ENCODE data around the gene TRIP12. TPM values are rescaled to one million over a fixed set of nuclear protein-coding genes. Genes with fewer than 3 reads are reported as not detected.
A peak's percentile ranks its signal among the peaks of the same experiment; 100 is the strongest.

Gene TRIP12
- total and polyA plus RNA-seq, 2 of the 13 experiments (the other 11 are each of a cell fraction or from before 2014, with no cell fraction given): 72.1 to 153 TPM

DNA sequence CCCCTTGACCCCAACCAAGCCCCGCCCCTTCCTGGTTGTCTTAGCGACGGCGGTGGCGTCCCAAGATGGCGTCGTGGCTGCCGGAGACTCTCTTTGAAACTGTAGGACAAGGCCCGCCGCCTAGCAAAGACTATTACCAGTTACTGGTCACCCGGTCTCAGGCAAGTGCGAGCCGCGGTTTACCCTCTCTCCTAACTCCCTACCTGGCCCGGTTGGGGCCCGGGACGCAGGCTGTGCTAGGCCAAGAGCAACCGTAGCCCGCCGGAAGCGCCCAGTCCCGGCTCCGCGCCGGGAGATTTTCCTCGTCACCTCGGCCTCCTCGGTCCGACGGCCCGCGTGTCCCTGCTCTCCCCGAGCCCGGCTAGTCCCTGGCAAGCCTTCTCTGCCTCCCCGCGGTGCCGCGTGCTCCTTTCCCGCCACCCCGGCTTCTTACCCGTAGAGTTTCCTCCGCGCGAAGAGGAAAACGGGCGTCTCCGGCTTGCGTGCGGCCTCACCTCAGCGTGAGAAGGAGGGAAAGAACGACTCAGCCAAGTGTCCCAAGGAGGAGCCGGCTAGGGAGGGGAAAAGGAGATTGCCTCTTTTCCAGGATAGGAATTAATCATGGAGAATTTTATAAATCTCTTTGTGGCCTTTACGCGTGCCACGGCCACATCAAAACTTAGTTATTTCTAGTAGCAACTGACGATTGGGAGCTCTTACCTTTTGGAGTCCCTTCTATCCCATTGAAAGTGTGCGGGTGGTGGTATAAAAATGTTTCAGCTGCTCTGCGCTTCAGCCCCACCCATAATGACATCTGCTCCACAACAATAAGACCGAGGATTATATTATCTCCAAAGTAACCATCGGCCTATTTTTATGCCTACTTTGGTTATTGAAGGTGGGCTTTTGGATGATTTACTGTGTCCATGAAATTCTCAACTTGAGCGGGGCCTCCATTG is 909 bp upstream of the TRIP12 start, which contains the start of gene FBXO36 (continued):
- TF ChIP-seq, protein P1, sequence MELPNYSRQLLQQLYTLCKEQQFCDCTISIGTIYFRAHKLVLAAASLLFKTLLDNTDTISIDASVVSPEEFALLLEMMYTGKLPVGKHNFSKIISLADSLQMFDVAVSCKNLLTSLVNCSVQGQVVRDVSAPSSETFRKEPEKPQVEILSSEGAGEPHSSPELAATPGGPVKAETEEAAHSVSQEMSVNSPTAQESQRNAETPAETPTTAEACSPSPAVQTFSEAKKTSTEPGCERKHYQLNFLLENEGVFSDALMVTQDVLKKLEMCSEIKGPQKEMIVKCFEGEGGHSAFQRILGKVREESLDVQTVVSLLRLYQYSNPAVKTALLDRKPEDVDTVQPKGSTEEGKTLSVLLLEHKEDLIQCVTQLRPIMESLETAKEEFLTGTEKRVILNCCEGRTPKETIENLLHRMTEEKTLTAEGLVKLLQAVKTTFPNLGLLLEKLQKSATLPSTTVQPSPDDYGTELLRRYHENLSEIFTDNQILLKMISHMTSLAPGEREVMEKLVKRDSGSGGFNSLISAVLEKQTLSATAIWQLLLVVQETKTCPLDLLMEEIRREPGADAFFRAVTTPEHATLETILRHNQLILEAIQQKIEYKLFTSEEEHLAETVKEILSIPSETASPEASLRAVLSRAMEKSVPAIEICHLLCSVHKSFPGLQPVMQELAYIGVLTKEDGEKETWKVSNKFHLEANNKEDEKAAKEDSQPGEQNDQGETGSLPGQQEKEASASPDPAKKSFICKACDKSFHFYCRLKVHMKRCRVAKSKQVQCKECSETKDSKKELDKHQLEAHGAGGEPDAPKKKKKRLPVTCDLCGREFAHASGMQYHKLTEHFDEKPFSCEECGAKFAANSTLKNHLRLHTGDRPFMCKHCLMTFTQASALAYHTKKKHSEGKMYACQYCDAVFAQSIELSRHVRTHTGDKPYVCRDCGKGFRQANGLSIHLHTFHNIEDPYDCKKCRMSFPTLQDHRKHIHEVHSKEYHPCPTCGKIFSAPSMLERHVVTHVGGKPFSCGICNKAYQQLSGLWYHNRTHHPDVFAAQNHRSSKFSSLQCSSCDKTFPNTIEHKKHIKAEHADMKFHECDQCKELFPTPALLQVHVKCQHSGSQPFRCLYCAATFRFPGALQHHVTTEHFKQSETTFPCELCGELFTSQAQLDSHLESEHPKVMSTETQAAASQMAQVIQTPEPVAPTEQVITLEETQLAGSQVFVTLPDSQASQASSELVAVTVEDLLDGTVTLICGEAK (IDR thresholded peaks at IDR 0.05): no peak
- TF ChIP-seq, protein P1 (CRISPR knock-in tag; IDR thresholded peaks at IDR 0.05): peak; percentile 81; the same call in 1 of the 2 replicates
- TF ChIP-seq CBX1 (IDR thresholded peaks at IDR 0.05; ENCODE audit: low read depth) (no peak), ZNF788 (CRISPR knock-in tag; IDR thresholded peaks at IDR 0.05; ENCODE audit: borderline replicate concordance) (no peak), BORCS8-MEF2B (CRISPR knock-in tag; IDR thresholded peaks at IDR 0.05) (peak; percentile 51; the same call in 1 of the 2 replicates), MATR3 (CRISPR knock-in tag; IDR thresholded peaks at IDR 0.05) (no peak), FOSL1 (CRISPR knock-in tag; IDR thresholded peaks at IDR 0.05; ENCODE audit: borderline replicate concordance) (no peak), CBX2 (IDR thresholded peaks at IDR 0.05; ENCODE audit: low read depth, low read length) (no peak), CBX2 (CRISPR knock-in tag; IDR thresholded peaks at IDR 0.05; ENCODE audit: low read depth) (peak; percentile 92), SNAI1 (CRISPR knock-in tag; IDR thresholded peaks at IDR 0.05; ENCODE audit: borderline replicate concordance) (peak; percentile 84; the same call in 1 of the 2 replicates), SMC3 (IDR thresholded peaks at IDR 0.05; ENCODE audit: low read length) (no peak; the same call in 1 of the 2 replicates), ZNF781 (CRISPR knock-in tag; IDR thresholded peaks at IDR 0.05; ENCODE audit: borderline replicate concordance, not compliant biosample characterization) (peak; percentile 84), ZNF501 (CRISPR knock-in tag; IDR thresholded peaks at IDR 0.05) (peak; percentile 66)
- TF ChIP-seq, protein P2, sequence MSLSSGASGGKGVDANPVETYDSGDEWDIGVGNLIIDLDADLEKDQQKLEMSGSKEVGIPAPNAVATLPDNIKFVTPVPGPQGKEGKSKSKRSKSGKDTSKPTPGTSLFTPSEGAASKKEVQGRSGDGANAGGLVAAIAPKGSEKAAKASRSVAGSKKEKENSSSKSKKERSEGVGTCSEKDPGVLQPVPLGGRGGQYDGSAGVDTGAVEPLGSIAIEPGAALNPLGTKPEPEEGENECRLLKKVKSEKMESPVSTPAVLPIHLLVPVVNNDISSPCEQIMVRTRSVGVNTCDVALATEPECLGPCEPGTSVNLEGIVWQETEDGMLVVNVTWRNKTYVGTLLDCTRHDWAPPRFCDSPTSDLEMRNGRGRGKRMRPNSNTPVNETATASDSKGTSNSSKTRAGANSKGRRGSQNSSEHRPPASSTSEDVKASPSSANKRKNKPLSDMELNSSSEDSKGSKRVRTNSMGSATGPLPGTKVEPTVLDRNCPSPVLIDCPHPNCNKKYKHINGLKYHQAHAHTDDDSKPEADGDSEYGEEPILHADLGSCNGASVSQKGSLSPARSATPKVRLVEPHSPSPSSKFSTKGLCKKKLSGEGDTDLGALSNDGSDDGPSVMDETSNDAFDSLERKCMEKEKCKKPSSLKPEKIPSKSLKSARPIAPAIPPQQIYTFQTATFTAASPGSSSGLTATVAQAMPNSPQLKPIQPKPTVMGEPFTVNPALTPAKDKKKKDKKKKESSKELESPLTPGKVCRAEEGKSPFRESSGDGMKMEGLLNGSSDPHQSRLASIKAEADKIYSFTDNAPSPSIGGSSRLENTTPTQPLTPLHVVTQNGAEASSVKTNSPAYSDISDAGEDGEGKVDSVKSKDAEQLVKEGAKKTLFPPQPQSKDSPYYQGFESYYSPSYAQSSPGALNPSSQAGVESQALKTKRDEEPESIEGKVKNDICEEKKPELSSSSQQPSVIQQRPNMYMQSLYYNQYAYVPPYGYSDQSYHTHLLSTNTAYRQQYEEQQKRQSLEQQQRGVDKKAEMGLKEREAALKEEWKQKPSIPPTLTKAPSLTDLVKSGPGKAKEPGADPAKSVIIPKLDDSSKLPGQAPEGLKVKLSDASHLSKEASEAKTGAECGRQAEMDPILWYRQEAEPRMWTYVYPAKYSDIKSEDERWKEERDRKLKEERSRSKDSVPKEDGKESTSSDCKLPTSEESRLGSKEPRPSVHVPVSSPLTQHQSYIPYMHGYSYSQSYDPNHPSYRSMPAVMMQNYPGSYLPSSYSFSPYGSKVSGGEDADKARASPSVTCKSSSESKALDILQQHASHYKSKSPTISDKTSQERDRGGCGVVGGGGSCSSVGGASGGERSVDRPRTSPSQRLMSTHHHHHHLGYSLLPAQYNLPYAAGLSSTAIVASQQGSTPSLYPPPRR (CRISPR knock-in tag; IDR thresholded peaks at IDR 0.05; ENCODE audit: borderline replicate concordance): no peak
